ENCODE results near the gene RNF13. TPM values are rescaled to one million over a fixed set of nuclear protein-coding genes. Genes with fewer than 3 reads are reported as not detected.

The RNF13 gene
- total and polyA plus RNA-seq, 2 donors (not counting 3 experiments of a cell fraction or from before 2014, with no cell fraction given) = 16.4 to 27.1 TPM

GRCh38 chr3:149894205-149894604 lies 81.2 kb downstream of the RNF13 start:
- no peaks in the 10 kb centered on the region for H3K27me3 ChIP-seq (ENCODE audit: control insufficient read depth in 2 of 2, insufficient read depth in 2 of 2, low read length in 2 of 2)
- no peaks in the 10 kb centered on the region for H3K9me3 ChIP-seq (replicated peaks; ENCODE audit: control insufficient read depth, insufficient read depth, low read length)
- no peak overlapping the region for H2AFZ ChIP-seq (ENCODE audit: low read depth, low read length)
- ChIA-PET CTCF (interaction anchor here (3.1 kb wide), 1 partner anchor 14 kb away, joined by 23 read pairs; no protein-coding TSS in a partner anchor), POLR2A (no interaction called here)
- dilution Hi-C loops (cut with MboI; ENCODE audit: extremely low pct_ligation_motif_present, low sequenced_read_pairs) (no loop called here), intact Hi-C loops (cut with micrococcal nuclease) (no loop called here)
- no peaks in the 10 kb centered on the region for H3K9me1 ChIP-seq (replicated peaks; ENCODE audit: control insufficient read depth, extremely low read depth, insufficient read depth, low read length)
- peaks cover 6% of the 10 kb centered on the region for H3K4me1 ChIP-seq (ENCODE audit: control insufficient read depth, extremely low read depth, insufficient read depth, low read length)
- H4K20me1 ChIP-seq (replicated peaks; ENCODE audit: control insufficient read depth, extremely low read depth, insufficient read depth, low read length) = no peaks in the 10 kb centered on the region
- no peak overlapping the region for H3K4me3 ChIP-seq (replicated peaks in 1 of 3; ENCODE audit: insufficient read depth in 1 of 3, low read depth in 1 of 3, low read length in 3 of 3)
- H3K79me2 ChIP-seq (ENCODE audit: control insufficient read depth, insufficient read depth, low read length) = no peaks in the 10 kb centered on the region
- FAIRE-seq = no peak
- TF ChIP-seq JUN (IDR thresholded peaks at IDR 0.05; ENCODE audit: borderline replicate concordance, insufficient read depth, insufficient read length, low read depth) (no peak), EZH2 (IDR thresholded peaks at IDR 0.05; ENCODE audit: borderline replicate concordance, low read depth, low read length, severe bottlenecking) (no peak), FOS (IDR thresholded peaks at IDR 0.05; ENCODE audit: borderline replicate concordance, insufficient read depth, low read length) (no peak), POLR2A (IDR thresholded peaks at IDR 0.05; ENCODE audit: low read depth, low read length) (no peak), CTCF (IDR thresholded peaks at IDR 0.05; ENCODE audit: extremely low read depth in 1 of 2, insufficient read depth in 1 of 2, low read depth in 1 of 2, low read length in 2 of 2) (no peak), POLR2AphosphoS5 (IDR thresholded peaks at IDR 0.05; ENCODE audit: insufficient read depth, low read depth, low read length) (no peak), MYC (IDR thresholded peaks at IDR 0.05; ENCODE audit: low read depth, low read length) (no peak), GATA2 (IDR thresholded peaks at IDR 0.05; ENCODE audit: insufficient read depth, insufficient read length, low read depth, low read length) (no peak), MAX (IDR thresholded peaks at IDR 0.05; ENCODE audit: insufficient read depth, insufficient read length) (no peak)
- no TSS peak for BruUV-seq (replicated peaks)
- H3K36me3 ChIP-seq (ENCODE audit: control insufficient read depth in 2 of 2, extremely low read depth in 1 of 2, insufficient read depth in 2 of 2, low read length in 2 of 2) = no peaks in the 10 kb centered on the region
- no peak for DNase-seq (ENCODE audit: low read depth, low spot score)
- H3K4me2 ChIP-seq (ENCODE audit: insufficient read depth, low read length) = no peak overlapping the region
- H3K9ac ChIP-seq (replicated peaks; ENCODE audit: extremely low read depth, insufficient read depth, low read length) = no peak overlapping the region
- H3K27ac ChIP-seq (ENCODE audit: insufficient read depth, low read depth, low read length) = no peak overlapping the region

Data from endothelial cell of umbilical vein (primary cell).